Kidney (tissue), 14 donors: Measurements from ENCODE around the gene KLHL29. TPM values are rescaled to one million over a fixed set of nuclear protein-coding genes. Genes with fewer than 3 reads are reported as not detected.

Source experiments
- DNase-seq, 5 donors: peaks; one replicate each; pipeline ENCODE4 v3.0.0-alpha.2; 2013 to 2020
- FAIRE-seq: peaks from 2 replicates; lab custom pipeline; 2012; peaks lifted over from hg19 to GRCh38; lab: Jason Lieb, UNC
- H3K27ac ChIP-seq, 2 donors: one replicate each; pipeline ENCODE4 v1.7.0; 2013; ENCODE audit warnings: low read depth in 2 of 2, low read length in 2 of 2, inconsistent platforms in 1 of 2
- H3K27me3 ChIP-seq: one replicate; pipeline ENCODE4 v1.7.1; 2013; ENCODE audit warnings: low read length, inconsistent platforms; ENCODE audit not compliant: control insufficient read depth, insufficient read depth
- H3K36me3 ChIP-seq, 3 donors: one replicate each; pipeline versions ENCODE4 v1.7.0 to v1.7.1; 2013; ENCODE audit warnings: low read length in 3 of 3, control low read depth in 1 of 3, inconsistent platforms in 1 of 3; ENCODE audit not compliant: insufficient read depth in 3 of 3, control insufficient read depth in 2 of 3
- H3K4me1 ChIP-seq, 3 donors: one replicate each; pipeline versions ENCODE4 v1.7.0 to v1.7.1; 2013; ENCODE audit warnings: low read length in 3 of 3, inconsistent platforms in 1 of 3, low read depth in 1 of 3; ENCODE audit not compliant: control insufficient read depth in 2 of 3, insufficient read depth in 2 of 3
- H3K4me3 ChIP-seq, 3 donors: one replicate each; pipeline versions ENCODE4 v1.7.0 to v1.8.1; 2013; ENCODE audit warnings: low read length in 3 of 3, control low read depth in 1 of 3, inconsistent platforms in 1 of 3
- H3K9ac ChIP-seq, 3 donors: one replicate each; pipeline versions ENCODE4 v1.7.0 to v1.7.1; 2013; ENCODE audit warnings: low read length in 3 of 3, control low read depth in 1 of 3, inconsistent platforms in 1 of 3
- H3K9me3 ChIP-seq, 3 donors: one replicate each; pipeline versions ENCODE4 v1.7.0 to v1.7.1; 2013; ENCODE audit warnings: low read length in 3 of 3, control low read depth in 1 of 3, inconsistent platforms in 1 of 3; ENCODE audit not compliant: control insufficient read depth in 2 of 3, insufficient read depth in 1 of 3
- CTCF ChIP-seq: IDR thresholded peaks from 3 replicates; pipeline ENCODE4 v1.5.1; 2012; ENCODE audit warnings: mild to moderate bottlenecking, moderate library complexity, borderline replicate concordance; ENCODE audit not compliant: insufficient read depth; ENCODE audit errors: extremely low read depth
- intact Hi-C: fragments of 100-400 bp; cut with DNase I; formaldehyde crosslinking; loops from one replicate; pipeline ENCODE4 v1.11.1; 2022
- polyA plus RNA-seq: library from polyadenylated mRNA; stranded (reverse); fragments of 350-450 nt; fragmentation: Illumina TruSeq; extraction: RNeasy Lipid Tissue Mini Kit (QIAGEN cat#74804); gene quantifications from one replicate; pipeline ENCODE4 v1.2.3, GENCODE V29; 2014; ENCODE audit warnings: low read depth, low replicate concordance; ENCODE audit not compliant: insufficient read depth
- total RNA-seq: library from RNA; stranded (reverse); fragmentation: NEBNext Ultra II Directional; extraction: Animal tissue kit (Norgen Biotek cat#: 25700); gene quantifications from one replicate; pipeline ENCODE4 v1.2.1, GENCODE V29; 2021
- donor health status: control.
- donor health status: control.
- donor health status: control.
- donor health status: control.
- donor health status: control.
- donor health status: DM: yes; HTN: yes; CAD: no.
- donor health status: Normal renal cell carcinoma (clear cell type).

The KLHL29 gene
- total and polyA plus RNA-seq, 2 donors from 2014 or later: 1.5 to 10.5 TPM

- intact Hi-C loops: no loop called here
- Histone ChIP-seq H3K27ac (no peak overlapping the region), H3K27me3 (no peaks in the 10 kb centered on the region), H3K4me3 (no peak overlapping the region), H3K36me3 (peaks cover 0 to 2% (median 0%) of the 10 kb centered on the region in 3 donors), H3K4me1 (peaks cover 0 to 17% (median 8%) of the 10 kb centered on the region in 3 donors), H3K9me3 (no peaks in the 10 kb centered on the region), H3K9ac (no peak overlapping the region)
- peak in 2 of 5 donors; percentile 37 to 49 for DNase-seq
- no peak for TF ChIP-seq CTCF
- no peak for FAIRE-seq
Observed at GRCh38 chr2:23673830-23674679, 289.1 kb downstream of the KLHL29 start.

- H3K9ac ChIP-seq: no peak overlapping the region
- no peak for DNase-seq
- intact Hi-C loops: no loop called here
- TF ChIP-seq CTCF: no peak
- no peaks in the 10 kb centered on the region for H3K27me3 ChIP-seq
- FAIRE-seq: no peak
- H3K4me1 ChIP-seq: peaks cover 0 to 6% (median 0%) of the 10 kb centered on the region in 3 donors
- no peaks in the 10 kb centered on the region for H3K9me3 ChIP-seq
- no peak overlapping the region for H3K27ac ChIP-seq
- H3K36me3 ChIP-seq: peaks cover 0 to 2% (median 0%) of the 10 kb centered on the region in 3 donors
- H3K4me3 ChIP-seq: no peak overlapping the region
Observed at GRCh38 chr2:23675506-23675905, 290.5 kb downstream of the KLHL29 start.

GRCh38 chr2:23677836-23678235, 292.9 kb downstream of the KLHL29 start:
- Histone ChIP-seq H3K27me3 (no peaks in the 10 kb centered on the region), H3K36me3 (peaks cover 0 to 2% (median 0%) of the 10 kb centered on the region in 3 donors), H3K9me3 (no peaks in the 10 kb centered on the region), H3K4me1 (peaks cover 0 to 6% (median 0%) of the 10 kb centered on the region in 3 donors), H3K4me3 (no peak overlapping the region), H3K9ac (no peak overlapping the region), H3K27ac (no peak overlapping the region)
- intact Hi-C loops: no loop called here
- FAIRE-seq (no peak), DNase-seq (no peak)
- TF ChIP-seq CTCF: no peak
